GM23248 (cell line): ENCODE data around the gene PRR36. TPM values are rescaled to one million over a fixed set of nuclear protein-coding genes. Genes with fewer than 3 reads are reported as not detected.

Source experiments
- DNase-seq: peaks from one replicate; pipeline ENCODE4 v3.0.0-alpha.2; 2015
- H2AFZ ChIP-seq: fragments of 200-600 bp; sonication (generic); 2 replicates; pipeline ENCODE4 v1.6.1; 2016; ENCODE audit warnings: antibody characterized with exemption
- H3F3A ChIP-seq: fragments of 200-600 bp; sonication (generic); 2 replicates; pipeline ENCODE4 v1.6.1; 2016; ENCODE audit warnings: mild to moderate bottlenecking, antibody characterized with exemption, mixed run types; ENCODE audit not compliant: insufficient read depth
- H3K27ac ChIP-seq: fragments of 200-600 bp; sonication (generic); 2 replicates; pipeline ENCODE4 v1.5.1; 2016; ENCODE audit warnings: mild to moderate bottlenecking
- H3K27me3 ChIP-seq: fragments of 200-600 bp; sonication (generic); replicated peaks from 2 replicates; pipeline ENCODE4 v1.6.1; 2016; ENCODE audit warnings: mild to moderate bottlenecking; ENCODE audit not compliant: insufficient read depth
- H3K36me3 ChIP-seq: fragments of 200-600 bp; sonication (generic); 2 replicates; pipeline ENCODE4 v1.6.1; 2016; ENCODE audit warnings: low read depth, mild to moderate bottlenecking
- H3K4me1 ChIP-seq: fragments of 200-600 bp; sonication (generic); 2 replicates; pipeline ENCODE4 v1.6.1; 2016; ENCODE audit warnings: mild to moderate bottlenecking; ENCODE audit not compliant: insufficient read depth
- H3K4me2 ChIP-seq: fragments of 200-600 bp; sonication (generic); one replicate; pipeline ENCODE4 v1.6.1; 2016; ENCODE audit warnings: mild to moderate bottlenecking; ENCODE audit not compliant: unreplicated experiment
- H3K4me3 ChIP-seq: fragments of 200-600 bp; sonication (generic); 2 replicates; pipeline ENCODE4 v1.5.1; 2016; ENCODE audit warnings: mild to moderate bottlenecking
- H3K79me2 ChIP-seq: fragments of 200-600 bp; sonication (generic); 2 replicates; pipeline ENCODE4 v1.6.1; 2016; ENCODE audit warnings: mild to moderate bottlenecking; ENCODE audit not compliant: insufficient read depth
- H3K9ac ChIP-seq: fragments of 200-600 bp; sonication (generic); 2 replicates; pipeline ENCODE4 v1.6.1; 2016; ENCODE audit warnings: mild to moderate bottlenecking
- H3K9me2 ChIP-seq: fragments of 200-600 bp; sonication (generic); 2 replicates; pipeline ENCODE4 v1.6.1; 2016; ENCODE audit warnings: mixed run types, mild to moderate bottlenecking, moderate library complexity; ENCODE audit not compliant: insufficient read depth
- H3K9me3 ChIP-seq: fragments of 200-600 bp; sonication (generic); one replicate; pipeline ENCODE4 v1.6.1; 2017; ENCODE audit warnings: low read depth
- H4K20me1 ChIP-seq: fragments of 200-600 bp; sonication (generic); 2 replicates; pipeline ENCODE4 v1.6.0; 2016; ENCODE audit not compliant: insufficient read depth
- EZH2 ChIP-seq: fragments of 200-600 bp; sonication (generic); IDR thresholded peaks from 2 replicates; pipeline ENCODE4 v1.6.1; 2018; ENCODE audit warnings: antibody characterized with exemption, mild to moderate bottlenecking; ENCODE audit not compliant: insufficient read depth, poor library complexity, severe bottlenecking
- EZH2phosphoT487 ChIP-seq: fragments of 200-600 bp; sonication (generic); IDR thresholded peaks from 2 replicates; pipeline ENCODE4 v1.6.1; 2018; ENCODE audit warnings: antibody characterized with exemption, moderate library complexity, mild to moderate bottlenecking, low read depth; ENCODE audit not compliant: insufficient read depth
- WGBS, 2 experiments: methylation state at CpG; one replicate each; pipeline ENCODE4 v1.1.6; 2015 to 2017; ENCODE audit warnings: low lambda C conversion rate in 2 of 2, low coverage in 1 of 2; ENCODE audit errors: missing lambda C conversion rate in 2 of 2; 5-methylcytosine and 5-hydroxymethylcytosine counted together
- in situ Hi-C: fragments of 300-500 bp; cut with MboI; formaldehyde crosslinking; loops from 2 replicates; pipeline ENCODE4 v1.15.0; 2020
- polyA plus RNA-seq: library from polyadenylated mRNA; unstranded; fragments of >200 nt; fragmentation: Nextera tagmentation; extraction: Ambion mirVana; gene quantifications from 2 replicates; pipeline ENCODE4 v1.2.1, GENCODE V29; 2016
- total RNA-seq: library from RNA; depleted of rRNA; stranded (reverse); fragments of >200 nt; shearing (Covaris generic); gene quantifications from 2 replicates; pipeline ENCODE4 v1.2.3, GENCODE V29; 2014

The PRR36 gene
- total and polyA plus RNA-seq, 2 experiments from 2014 or later, result not detected

DNA sequence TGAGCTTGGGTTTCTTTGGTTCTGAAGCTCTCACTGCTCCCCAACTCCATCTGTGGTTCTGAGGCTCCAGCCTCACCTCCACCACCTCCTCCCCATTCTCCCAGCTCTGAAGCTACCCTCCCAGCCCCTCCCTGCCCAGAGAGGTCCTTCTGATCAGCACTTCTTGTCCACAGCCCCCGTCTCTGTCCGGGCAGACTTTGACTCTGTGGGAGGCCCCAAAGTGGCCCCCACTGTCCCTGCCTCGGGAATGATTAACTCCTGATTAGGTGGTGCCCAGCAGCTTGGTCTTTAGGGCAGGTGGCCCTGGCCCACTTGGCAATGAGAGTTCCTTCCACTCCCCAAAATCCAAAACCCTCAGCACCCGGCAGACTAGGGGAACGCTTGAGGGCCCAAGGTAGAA is 29.8 kb downstream of the PRR36 start:
- H3K79me2 ChIP-seq, result 0 out of 2 replicates have a peak, but pooled peaks cover 6% of the 10 kb centered on the region
- WGBS, 2 experiments, result 98 to 100% methylated on average over 5 of the region's 5 CpGs
- H3K27me3 ChIP-seq, result no peaks in the 10 kb centered on the region
- no peak overlapping the region for H3K4me2 ChIP-seq
- no peaks in the 10 kb centered on the region for H3K4me1 ChIP-seq
- H3K4me3 ChIP-seq, result no peak overlapping the region
- no peaks in the 10 kb centered on the region for H3K9me3 ChIP-seq
- H3K27ac ChIP-seq, result no peak overlapping the region
- H4K20me1 ChIP-seq, result no peaks in the 10 kb centered on the region
- TF ChIP-seq EZH2 (no peak), EZH2phosphoT487 (no peak)
- no peaks in the 10 kb centered on the region for H3K9me2 ChIP-seq
- DNase-seq, result no peak
- no peak overlapping the region for H3K9ac ChIP-seq
- H3K36me3 ChIP-seq, result no peaks in the 10 kb centered on the region
- H3F3A ChIP-seq, result no peaks in the 10 kb centered on the region
- no peak overlapping the region for H2AFZ ChIP-seq
- in situ Hi-C loops, result no loop called here

DNA sequence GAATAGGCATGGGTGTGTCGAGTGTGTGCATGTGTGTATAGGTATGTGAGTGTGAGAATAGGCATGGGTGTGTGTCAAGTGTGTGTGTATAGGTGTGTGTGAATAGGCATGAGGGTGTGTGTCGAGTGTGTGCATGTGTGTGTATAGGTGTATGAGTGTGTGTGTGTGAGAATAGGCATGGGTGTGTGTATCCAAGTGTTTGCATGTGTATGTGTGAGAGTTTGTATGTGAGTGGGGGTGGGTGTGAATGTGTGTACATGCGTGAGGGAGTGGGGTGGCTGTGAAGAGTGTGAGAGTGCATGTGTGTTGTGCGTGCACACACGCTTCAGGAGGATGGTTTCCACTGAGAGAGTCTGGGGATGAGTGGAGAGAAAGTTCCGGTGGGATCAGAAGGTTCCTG is 30.7 kb downstream of the PRR36 start:
- in situ Hi-C loops, result no loop called here
- Histone ChIP-seq H3K4me2 (no peak overlapping the region), H4K20me1 (no peaks in the 10 kb centered on the region), H2AFZ (no peak overlapping the region), H3K9me2 (no peaks in the 10 kb centered on the region), H3K27ac (no peak overlapping the region), H3F3A (no peaks in the 10 kb centered on the region), H3K4me3 (no peak overlapping the region), H3K9me3 (no peaks in the 10 kb centered on the region), H3K4me1 (no peaks in the 10 kb centered on the region), H3K9ac (no peak overlapping the region), H3K27me3 (no peaks in the 10 kb centered on the region), H3K36me3 (no peaks in the 10 kb centered on the region), H3K79me2 (0 out of 2 replicates have a peak, but pooled peaks cover 6% of the 10 kb centered on the region)
- TF ChIP-seq EZH2phosphoT487 (no peak), EZH2 (no peak)
- 93 to 94% methylated on average over 6 of the region's 6 CpGs for WGBS, 2 experiments
- no peak for DNase-seq

DNA sequence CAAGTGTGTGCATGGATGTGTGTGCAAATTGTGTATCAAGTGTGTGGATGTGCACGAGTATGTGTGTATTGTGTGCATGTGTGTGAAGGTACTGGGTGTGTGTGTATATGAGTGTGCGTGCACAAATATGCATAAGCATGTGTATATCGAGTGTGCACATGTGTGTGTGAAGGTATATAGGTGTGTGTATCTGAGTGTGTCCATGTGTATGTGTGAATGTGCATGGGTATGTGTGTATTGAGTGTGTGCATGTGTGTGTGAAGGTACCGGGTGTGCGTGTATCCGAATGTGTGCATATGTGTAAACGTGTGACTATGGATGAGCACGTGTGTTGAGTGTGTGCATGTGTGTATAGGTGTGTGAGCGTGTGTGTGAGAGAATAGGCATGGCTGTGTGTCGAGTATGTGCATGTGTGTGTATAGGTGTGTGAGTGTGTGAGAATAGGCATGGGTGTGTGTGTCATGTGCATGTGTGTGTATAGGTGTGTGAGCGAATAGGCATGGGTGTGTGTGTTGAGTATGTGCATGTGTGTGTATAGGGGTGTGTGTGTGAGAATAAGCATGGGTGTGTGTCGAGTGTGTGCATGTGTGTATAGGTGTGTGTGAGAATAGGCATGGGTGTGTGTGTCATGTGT is 31.4 kb downstream of the PRR36 start:
- TF ChIP-seq EZH2 (no peak), EZH2phosphoT487 (no peak)
- in situ Hi-C loops, result no loop called here
- no peak for DNase-seq
- Histone ChIP-seq H3K79me2 (0 out of 2 replicates have a peak, but pooled peaks cover 6% of the 10 kb centered on the region), H3K36me3 (no peaks in the 10 kb centered on the region), H3K27me3 (no peaks in the 10 kb centered on the region), H2AFZ (no peak overlapping the region), H3K4me2 (no peak overlapping the region), H3K9me2 (no peaks in the 10 kb centered on the region), H3K4me1 (no peaks in the 10 kb centered on the region), H3F3A (no peaks in the 10 kb centered on the region), H3K27ac (no peak overlapping the region), H3K9ac (no peak overlapping the region), H4K20me1 (no peaks in the 10 kb centered on the region), H3K4me3 (no peak overlapping the region), H3K9me3 (no peaks in the 10 kb centered on the region)
- WGBS, 2 experiments, result 90 to 92% methylated on average over 12 of the region's 12 CpGs

GRCh38 chr19:7841751-7842660 is 32.2 kb downstream of the PRR36 start:
- no peaks in the 10 kb centered on the region for H3K27me3 ChIP-seq
- 0 out of 2 replicates have a peak, but pooled peaks cover 6% of the 10 kb centered on the region for H3K79me2 ChIP-seq
- H3K27ac ChIP-seq, result no peak overlapping the region
- H3K9ac ChIP-seq, result no peak overlapping the region
- in situ Hi-C loops, result no loop called here
- WGBS, 2 experiments, result 91 to 93% methylated on average over 11 of the region's 11 CpGs
- H4K20me1 ChIP-seq, result no peaks in the 10 kb centered on the region
- DNase-seq, result no peak
- no peaks in the 10 kb centered on the region for H3K36me3 ChIP-seq
- H3F3A ChIP-seq, result no peaks in the 10 kb centered on the region
- H3K4me2 ChIP-seq, result no peak overlapping the region
- no peak overlapping the region for H3K4me3 ChIP-seq
- H3K9me2 ChIP-seq, result no peaks in the 10 kb centered on the region
- no peaks in the 10 kb centered on the region for H3K4me1 ChIP-seq
- no peak overlapping the region for H2AFZ ChIP-seq
- H3K9me3 ChIP-seq, result no peaks in the 10 kb centered on the region
- TF ChIP-seq EZH2, result no peak
- no peak for TF ChIP-seq EZH2phosphoT487
